Left cardiac atrium (tissue), 4 donors: ENCODE measurements around the gene PPP1R13L. TPM values are rescaled to one million over a fixed set of nuclear protein-coding genes. Genes with fewer than 3 reads are reported as not detected.

Source experiments
- ATAC-seq, 2 donors: fragments of 200-7000 bp; cut with Tn5 transposase; one replicate each; pipeline ENCODE4 v1.9.1; 2020; ENCODE audit warnings: mild to moderate bottlenecking in 2 of 2, moderate library complexity in 2 of 2
- DNase-seq: peaks from one replicate; pipeline ENCODE4 v3.0.0-alpha.2; 2020
- intact Hi-C, 2 donors: fragments of 100-400 bp; cut with DNase I; formaldehyde crosslinking; loops; one replicate each; pipeline versions ENCODE4 v1.14.1 to v1.15.1; 2022 to 2023
- long read RNA-seq: library from polyadenylated mRNA; unstranded; transcript quantifications from one replicate; pipeline ENCODE4 v2.0.0, GENCODE V29; 2021
- total RNA-seq, 2 donors: library from RNA; stranded (reverse); fragmentation: NEBNext Ultra II Directional; extraction: Animal tissue kit (Norgen Biotek cat#: 25700); gene quantifications; one replicate each; pipeline ENCODE4 v1.2.1, GENCODE V29; 2021
- donor health status: DM: no; HTN: yes; CAD: no.
- donor health status: DM: no; HTN: yes; CAD: no; lungs with severe emphysema.
- donor health status: DM: yes; HTN: yes; CAD: no.
- donor health status: Dilated cardiomyopathy.

Gene PPP1R13L, protein sequence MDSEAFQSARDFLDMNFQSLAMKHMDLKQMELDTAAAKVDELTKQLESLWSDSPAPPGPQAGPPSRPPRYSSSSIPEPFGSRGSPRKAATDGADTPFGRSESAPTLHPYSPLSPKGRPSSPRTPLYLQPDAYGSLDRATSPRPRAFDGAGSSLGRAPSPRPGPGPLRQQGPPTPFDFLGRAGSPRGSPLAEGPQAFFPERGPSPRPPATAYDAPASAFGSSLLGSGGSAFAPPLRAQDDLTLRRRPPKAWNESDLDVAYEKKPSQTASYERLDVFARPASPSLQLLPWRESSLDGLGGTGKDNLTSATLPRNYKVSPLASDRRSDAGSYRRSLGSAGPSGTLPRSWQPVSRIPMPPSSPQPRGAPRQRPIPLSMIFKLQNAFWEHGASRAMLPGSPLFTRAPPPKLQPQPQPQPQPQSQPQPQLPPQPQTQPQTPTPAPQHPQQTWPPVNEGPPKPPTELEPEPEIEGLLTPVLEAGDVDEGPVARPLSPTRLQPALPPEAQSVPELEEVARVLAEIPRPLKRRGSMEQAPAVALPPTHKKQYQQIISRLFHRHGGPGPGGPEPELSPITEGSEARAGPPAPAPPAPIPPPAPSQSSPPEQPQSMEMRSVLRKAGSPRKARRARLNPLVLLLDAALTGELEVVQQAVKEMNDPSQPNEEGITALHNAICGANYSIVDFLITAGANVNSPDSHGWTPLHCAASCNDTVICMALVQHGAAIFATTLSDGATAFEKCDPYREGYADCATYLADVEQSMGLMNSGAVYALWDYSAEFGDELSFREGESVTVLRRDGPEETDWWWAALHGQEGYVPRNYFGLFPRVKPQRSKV
- 100 to 1,000 TPM; 123 to 143 TPM for total RNA-seq
- long read RNA-seq, transcript PPP1R13L-204 (6 exons, 2,512 nt): major isoform, 12 of 26 reads
- long read RNA-seq, partial matches to known transcripts: 10 of 26 reads
- long read RNA-seq, other reads (novel, unspliced or antisense): 4 of 26 reads

DNA sequence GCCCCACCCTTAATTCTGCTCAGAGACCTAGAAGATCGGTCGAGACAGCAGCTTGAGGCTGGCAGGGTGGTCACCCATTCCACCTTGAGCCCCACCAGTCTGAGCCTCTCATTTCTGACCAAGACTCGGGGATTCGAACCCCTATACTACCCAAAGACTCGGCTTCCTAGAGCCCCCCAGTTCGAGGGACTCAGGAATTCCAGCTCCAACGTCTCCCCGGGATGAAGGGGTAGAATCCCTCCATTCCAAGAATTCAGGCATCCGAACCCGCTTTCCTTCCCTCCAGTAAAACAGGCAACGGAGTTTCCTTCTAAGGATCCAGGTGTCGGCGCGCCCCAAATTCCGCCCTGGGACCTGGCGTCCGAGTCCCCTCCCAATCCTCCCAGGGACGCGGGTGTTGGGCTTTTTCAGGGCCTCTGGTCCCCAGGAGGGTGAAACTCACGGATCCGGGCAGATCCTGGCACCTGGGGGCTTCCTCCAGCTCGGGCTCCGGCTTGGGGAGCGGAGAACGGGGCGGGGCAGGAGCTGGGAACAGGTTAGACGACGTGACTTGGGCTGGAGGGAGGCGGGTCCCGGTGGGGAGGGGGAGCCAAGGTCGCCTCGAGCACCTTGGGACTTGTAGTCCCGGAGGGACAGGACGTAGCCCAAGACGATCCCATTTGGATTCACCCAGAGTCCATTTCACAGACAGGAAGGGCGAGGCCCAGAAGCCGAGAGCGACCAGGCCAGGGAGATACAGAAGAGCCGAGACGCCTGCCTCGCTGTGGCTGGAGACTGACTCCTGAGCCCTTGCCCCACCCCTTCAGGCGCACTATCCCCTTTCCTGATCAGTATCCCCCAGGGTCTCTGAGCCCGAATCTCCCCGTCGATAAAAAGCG is at the start of gene PPP1R13L:
Gene PPP1R13L, minus strand, starts transcription at position 513 of the 878 bp plus-strand sequence. CDS start 6,751 bp downstream, outside the sequence.
- intact Hi-C loops: no loop called here
- peak; percentile 92 for DNase-seq
- ATAC-seq: peak; percentile 67 to 78

DNA sequence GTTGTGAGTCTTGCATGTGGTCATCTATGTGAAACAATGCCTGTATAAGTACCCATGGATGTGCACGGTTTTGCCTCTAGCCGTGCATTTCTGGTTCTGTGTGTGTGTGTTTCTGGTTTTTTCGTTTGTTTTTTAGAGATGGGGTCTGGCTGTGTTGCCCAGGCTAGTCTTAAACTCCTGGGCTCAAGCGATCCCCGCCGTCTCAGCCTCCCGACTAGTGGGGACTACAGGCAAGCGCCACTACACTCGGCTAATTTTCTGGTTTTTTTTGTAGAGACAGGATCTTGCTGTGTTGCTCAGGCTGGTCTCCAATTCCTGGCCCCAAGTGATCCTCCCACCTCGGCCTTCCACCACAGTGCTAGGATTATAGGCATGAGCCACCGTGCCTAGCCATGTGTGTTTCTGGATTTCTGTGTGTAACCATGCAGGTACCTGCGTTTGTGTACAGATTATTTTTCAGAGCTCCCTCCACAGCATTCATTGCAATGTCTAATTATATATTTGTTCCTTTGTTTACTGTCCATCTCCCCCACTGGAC is 47.0 kb upstream of the PPP1R13L start:
- intact Hi-C loops: no loop called here
- no peak for DNase-seq

DNA sequence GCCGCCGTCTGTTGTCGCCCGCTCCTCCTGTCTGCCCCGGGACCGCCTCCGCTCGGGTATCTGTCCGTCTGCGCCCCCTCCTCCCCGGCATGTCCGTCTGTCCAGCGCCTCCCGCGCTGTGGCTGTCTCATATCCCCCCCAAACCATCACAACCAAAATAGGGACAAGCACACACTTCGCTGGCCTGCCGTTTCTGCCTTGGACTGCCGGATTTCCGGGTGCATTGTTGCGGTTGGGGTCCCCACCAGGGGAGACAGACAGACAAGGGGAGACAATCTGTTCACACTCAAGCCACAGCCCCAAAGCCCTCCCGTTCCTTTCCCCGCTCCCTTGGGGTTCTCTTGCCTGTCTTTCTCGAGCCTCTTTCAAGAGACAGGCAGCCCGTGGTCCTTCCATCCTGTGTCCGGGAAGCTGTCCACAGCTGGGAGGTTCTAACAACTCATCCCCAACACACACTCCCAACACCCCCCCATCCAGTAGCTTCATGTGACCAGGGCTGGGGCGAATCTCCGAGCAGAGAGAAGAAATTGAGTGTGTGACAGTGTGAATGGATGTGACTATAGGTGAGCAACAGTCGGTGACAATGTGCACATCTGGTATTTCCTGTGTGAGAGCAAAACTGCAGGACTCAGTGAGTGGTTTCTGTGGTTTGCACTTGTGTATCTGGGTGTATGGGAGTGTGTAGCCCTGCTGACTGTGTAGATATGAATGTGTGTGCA is 46.4 kb upstream of the PPP1R13L start:
- peak; percentile 7 to 15 for ATAC-seq
- intact Hi-C loops: no loop called here
- DNase-seq: no peak

More for the DNA sequence above, 47.0 kb upstream of the PPP1R13L start:
- no peak for ATAC-seq

DNA sequence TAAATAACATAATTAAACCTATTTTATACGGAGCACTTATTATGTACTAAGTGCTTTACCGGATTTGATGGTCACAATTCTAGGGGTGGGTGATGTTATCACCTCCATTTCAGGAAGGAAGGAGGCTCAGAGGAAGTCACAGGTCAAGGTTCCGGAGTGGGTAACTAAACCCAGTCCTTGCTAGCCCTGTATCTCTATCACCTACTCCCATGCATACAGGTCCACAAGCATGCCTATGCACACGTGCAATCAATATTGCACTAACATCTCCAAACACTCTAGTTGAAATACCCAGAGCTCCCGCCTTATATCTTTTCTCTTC is 45.1 kb upstream of the PPP1R13L start:
- peak in 1 of 2 donors; percentile 1 for ATAC-seq
- DNase-seq: no peak
- intact Hi-C loops: no loop called here

DNA sequence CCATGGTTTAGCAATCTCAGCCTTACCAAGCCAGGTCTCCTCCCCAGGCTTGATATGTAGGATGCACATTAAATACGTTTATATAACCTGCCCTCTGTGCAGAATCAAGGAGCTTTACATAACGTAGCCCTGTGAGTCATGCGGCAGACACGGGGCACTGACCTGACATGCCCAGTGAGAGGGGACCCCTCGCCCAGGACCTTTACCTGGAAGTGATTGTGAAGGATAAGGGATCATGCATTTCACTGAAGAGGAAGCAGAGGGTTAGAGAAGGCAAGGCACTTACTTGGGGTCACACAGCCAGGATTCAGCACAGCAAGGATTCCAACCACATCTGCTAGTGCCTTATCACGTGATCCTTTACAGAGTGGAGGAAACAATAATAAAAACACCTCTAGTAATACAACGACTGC is 44.0 kb upstream of the PPP1R13L start:
- intact Hi-C loops: no loop called here
- DNase-seq: no peak
- no peak for ATAC-seq

DNA sequence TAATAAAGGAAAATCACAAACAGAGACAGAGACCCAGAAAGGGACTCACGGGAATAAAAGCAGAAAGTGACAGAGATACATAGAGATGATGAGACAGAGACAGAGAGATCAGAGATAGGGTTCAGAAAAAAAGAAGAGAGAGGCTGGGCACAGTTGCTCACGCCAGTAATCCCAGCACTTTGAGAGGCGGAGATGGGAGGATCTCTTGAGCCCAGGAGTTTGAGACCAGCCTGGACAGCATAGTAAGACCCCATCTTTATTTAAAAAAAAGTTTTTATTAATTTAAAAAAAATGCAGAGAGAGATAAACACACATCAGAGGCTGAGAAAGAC is 43.5 kb upstream of the PPP1R13L start:
- ATAC-seq: no peak
- no peak for DNase-seq
- intact Hi-C loops: no loop called here

DNA sequence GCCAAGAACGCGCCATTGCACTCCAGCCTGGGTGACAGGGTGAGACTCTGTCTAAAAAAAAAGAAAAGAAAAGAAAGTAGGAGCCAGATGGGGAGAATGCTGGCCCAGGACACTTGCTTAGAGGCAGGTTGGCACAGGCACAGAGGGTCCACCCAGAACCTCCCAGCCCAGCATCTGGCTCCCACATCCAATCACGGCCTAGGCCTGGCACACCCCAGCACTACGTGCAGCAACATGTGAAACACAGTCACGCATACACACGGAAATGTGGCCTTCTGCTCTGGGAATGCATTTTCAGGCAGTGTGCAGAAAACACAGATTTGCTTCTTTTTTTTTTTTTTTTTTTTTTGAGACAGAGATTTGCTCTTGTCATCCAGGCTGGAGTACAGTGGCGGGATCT is 42.1 kb upstream of the PPP1R13L start:
- ATAC-seq (no peak), DNase-seq (no peak)
- intact Hi-C loops: no loop called here

DNA sequence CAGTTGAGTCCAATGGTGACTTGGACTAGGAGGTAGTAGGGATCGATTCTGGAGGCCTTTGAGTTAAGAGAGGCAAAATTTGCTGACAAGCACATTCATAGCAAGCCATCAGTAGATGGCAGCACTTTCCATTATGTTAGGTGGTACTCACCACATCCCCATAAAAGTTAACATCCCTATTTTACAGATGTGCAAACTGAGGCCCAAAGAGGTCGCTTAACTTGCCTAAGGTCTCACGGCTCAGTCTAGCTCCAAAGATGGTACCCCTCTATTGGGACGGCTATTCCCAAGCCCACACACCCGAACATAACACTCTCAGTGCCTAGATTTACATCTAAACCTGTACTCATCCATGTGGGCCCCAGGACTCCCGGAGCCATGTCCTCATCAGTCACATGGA is 41.4 kb upstream of the PPP1R13L start:
- DNase-seq (no peak), ATAC-seq (no peak)
- intact Hi-C loops: no loop called here

DNA sequence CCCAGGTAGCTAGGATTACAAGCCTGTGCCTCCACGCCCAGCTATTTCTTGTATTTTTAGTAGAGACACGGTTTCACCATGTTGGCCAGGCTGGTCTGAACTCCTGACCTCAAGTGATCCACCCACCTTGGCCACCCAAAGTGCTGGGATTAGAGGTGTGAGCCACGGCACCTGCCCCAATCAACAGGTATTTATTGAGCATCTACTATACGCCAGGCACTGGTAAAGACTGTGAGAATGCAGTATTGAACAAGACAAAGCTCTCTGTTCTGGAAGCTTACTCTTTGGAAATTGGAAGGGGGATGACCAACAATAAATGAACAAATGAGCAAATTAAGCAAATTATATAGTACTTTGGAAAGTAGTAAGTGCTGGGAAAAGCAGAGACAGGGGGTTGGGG is 40.3 kb upstream of the PPP1R13L start:
- ATAC-seq (no peak), DNase-seq (no peak)
- intact Hi-C loops: no loop called here

DNA sequence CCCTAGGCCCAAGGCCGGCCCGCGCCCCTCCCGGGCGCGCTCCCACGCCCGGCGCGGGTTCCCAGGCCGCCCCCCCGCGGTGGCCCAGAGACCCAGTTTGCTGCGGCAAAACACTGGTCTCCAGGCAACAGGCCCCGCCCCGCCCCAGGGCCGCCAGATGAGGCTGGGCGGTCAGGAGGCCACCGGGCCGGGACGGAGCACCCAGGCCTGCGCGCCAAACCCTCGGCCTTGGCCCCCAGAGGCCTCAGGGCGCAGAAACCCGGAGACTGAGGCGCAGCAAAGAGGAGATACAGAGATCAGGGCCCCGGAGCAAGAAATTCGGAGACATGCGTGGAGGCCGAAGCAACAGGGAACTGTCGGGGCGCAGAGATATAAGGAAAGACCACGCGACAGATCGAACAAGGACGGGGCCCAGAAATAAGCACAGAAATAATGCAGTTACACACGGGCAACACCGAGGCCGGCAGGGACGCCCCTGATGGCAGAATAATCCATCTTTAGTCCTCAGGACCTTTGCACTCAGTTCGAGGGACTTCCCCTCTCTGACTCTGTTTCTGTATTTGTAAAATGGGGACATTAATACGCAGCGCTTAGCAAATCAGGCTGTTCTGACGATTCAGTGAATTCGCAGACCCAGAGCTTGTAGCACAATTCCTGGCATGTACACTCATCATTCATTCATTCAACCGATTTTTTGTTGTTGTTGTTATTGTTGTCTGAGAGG is 39.6 kb upstream of the PPP1R13L start:
- peak; percentile 96 for DNase-seq
- ATAC-seq: peak; percentile 77 to 80
- intact Hi-C loops: no loop called here

DNA sequence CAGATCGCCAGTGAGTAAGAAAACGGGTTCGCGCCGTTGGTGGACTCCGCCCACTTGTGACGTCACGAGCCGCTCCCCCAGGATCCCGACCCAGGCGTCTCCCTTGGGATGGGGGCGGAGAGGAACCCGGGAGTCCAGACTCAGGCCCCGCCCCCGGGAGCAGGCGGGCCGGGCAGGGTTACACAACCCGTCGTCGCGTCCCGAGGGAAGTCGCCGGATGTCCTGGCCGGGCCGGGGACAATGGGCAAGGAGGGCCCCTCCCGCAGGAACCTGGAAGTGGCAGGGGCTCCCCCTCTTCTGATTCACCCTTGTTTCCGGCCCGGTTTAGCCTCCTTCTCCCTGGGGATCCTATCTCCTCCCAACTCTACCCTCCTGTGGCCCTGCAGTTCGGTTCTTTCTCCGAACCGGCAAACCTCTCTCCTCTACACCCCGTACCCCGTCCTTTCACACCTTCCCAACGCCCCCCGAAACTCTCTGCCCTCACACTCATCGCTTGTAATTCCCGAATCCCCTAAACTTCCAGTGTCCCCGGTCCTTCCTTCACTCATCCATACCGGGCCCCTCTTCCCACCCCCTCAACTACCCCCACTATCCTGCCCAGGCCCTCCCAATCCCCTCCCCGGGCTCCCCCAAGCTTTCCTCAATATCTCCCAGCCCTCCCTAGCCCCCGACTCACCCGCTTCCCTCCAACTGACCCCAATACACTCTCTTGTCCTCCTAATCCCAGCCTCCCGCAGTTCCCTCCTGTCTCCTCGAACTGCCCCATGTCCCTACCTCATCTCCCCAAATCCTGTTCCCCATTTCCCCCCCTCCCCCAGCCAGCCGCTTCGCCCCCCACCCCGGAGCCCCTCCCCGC is 38.8 kb upstream of the PPP1R13L start:
- ATAC-seq (peak; percentile 83 to 87), DNase-seq (peak; percentile 99)
- intact Hi-C loops: no loop called here

DNA sequence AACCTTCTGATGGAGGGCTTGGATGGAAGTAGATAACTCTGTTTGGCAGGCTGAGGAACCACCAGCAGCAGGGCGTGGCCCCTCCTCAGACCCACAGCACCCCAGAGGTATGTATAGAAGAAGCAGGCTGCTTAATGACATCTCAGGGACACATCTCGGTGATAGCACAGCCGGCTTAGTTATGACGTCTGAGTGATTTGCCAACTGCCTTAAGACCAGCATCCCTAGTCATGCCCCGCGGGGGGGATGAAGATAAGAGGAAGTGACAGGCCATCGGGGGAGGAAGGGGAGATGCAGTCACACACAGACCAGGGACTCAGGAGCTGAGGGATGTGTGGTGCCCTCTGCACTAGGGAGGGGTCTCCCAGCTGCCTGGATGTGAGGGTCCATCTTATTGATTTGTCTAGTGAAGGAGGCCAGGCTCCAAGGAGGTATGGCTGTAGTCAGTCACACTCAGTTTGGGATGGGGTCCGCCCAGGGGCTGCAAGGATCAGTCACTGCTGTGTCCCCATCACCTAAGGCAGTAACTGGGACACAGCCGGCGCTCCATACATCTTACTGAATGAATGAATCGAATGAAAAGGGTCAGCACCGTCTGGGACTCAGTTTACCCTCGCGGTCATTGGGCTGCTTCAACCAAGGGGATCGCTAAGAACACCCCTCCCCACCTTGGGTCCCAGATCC is 38.1 kb upstream of the PPP1R13L start:
- DNase-seq (peak; percentile 72), ATAC-seq (peak in 1 of 2 donors; percentile 0)
- intact Hi-C loops: no loop called here

DNA sequence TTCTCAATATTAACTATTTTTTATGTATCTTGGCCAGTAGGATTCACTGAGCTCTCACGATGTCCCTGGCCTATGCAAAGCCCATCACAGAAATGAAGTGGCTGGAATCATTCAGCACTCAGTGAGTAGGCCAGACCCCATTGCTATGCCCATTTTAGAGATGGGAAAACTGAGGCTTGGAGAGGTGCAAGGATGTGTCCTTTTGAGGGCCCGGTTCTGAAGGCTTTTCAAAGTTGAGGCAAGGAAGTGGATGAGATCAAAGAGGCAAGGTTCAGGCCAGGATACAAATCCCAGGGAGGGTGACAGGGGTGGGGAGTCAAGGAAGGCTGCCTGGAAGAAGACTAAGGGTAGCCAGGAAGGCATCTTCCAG is 37.5 kb upstream of the PPP1R13L start:
- DNase-seq: no peak
- no peak for ATAC-seq
- intact Hi-C loops: no loop called here

DNA sequence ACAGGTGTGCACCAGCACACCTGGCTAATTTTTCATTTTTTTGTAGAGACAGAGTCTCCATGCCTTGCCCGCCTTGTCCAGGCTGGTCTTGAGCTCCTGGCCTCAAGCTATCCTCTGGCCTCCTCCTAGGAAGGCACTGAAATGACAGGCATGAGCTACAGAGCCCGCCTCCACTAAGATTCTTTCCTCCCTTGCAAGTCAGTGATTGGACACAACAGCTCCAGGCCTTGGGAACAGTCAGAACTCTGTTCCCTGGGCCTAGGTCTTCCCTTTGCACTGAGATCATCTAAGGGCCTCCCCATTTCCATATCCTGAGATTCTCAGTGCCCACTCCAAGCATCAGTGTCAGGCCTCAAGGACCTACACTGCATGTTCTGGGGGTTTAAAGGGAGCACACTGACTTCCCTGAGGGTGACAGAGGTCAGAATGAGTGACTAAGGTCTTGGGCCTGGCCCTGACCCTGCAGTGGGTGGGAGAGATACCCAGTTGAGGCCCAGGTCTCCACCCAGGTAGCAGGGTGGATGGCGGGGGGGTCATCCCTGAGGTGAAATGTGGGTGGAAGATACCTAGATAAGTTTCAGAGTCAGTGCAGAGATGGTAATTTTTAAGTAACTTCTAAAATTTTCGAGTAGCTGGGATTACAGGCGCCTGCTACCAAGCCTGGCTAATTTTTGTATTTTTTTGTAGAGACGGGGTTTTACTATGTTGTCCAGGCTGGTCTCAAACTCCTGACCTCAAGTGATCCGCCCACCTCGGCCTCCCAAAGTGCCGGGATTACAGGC is 36.2 kb upstream of the PPP1R13L start:
- no peak for DNase-seq
- intact Hi-C loops: loop anchor here in 1 of 2 donors (2.0 kb wide), 1 partner anchor 32 kb away; no protein-coding TSS in a partner anchor
- no peak for ATAC-seq

DNA sequence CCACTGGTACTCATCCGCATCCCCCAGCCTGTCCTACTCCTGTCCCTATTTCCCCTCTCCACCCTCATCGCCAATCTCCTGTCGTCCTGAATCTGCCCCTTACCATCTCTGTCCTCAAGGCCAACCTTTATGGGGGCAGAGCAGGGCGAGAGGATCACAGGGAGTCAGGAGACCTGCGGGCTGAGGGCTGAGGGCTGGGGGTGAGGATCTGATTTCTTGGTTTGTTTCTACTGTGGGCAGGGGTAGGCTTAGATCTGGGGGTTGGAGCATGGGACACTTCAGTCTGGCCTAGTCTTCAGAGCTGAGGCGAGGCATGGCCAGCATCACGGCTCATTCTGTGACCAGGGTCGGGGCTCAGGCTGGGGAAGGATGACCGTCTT is 35.4 kb upstream of the PPP1R13L start:
- intact Hi-C loops: loop anchor here in 1 of 2 donors (2.0 kb wide), 1 partner anchor 33 kb away; no protein-coding TSS in a partner anchor
- no peak for ATAC-seq

More for the DNA sequence above, 35.4 kb upstream of the PPP1R13L start:
- no peak for DNase-seq
